OCI-LY1 (cell line): ENCODE results near the gene TCF23.

Source experiments
- EZH2 ChIP-seq: fragments of 200-600 bp; sonication (generic), shearing (Covaris generic); IDR thresholded peaks from 2 replicates; pipeline ENCODE4 v1.8.0; 2017; ENCODE audit warnings: borderline replicate concordance, mixed run types, mild to moderate bottlenecking, antibody characterized with exemption, low read length, moderate library complexity, mixed read lengths
- TF ChIP-seq, protein P1 (sequence below): fragments of 200-600 bp; sonication (generic), shearing (Covaris generic); IDR thresholded peaks from 2 replicates; pipeline ENCODE4 v1.5.1; 2017; ENCODE audit warnings: mild to moderate bottlenecking, antibody characterized with exemption, low read length, moderate library complexity, mixed read lengths

DNA sequence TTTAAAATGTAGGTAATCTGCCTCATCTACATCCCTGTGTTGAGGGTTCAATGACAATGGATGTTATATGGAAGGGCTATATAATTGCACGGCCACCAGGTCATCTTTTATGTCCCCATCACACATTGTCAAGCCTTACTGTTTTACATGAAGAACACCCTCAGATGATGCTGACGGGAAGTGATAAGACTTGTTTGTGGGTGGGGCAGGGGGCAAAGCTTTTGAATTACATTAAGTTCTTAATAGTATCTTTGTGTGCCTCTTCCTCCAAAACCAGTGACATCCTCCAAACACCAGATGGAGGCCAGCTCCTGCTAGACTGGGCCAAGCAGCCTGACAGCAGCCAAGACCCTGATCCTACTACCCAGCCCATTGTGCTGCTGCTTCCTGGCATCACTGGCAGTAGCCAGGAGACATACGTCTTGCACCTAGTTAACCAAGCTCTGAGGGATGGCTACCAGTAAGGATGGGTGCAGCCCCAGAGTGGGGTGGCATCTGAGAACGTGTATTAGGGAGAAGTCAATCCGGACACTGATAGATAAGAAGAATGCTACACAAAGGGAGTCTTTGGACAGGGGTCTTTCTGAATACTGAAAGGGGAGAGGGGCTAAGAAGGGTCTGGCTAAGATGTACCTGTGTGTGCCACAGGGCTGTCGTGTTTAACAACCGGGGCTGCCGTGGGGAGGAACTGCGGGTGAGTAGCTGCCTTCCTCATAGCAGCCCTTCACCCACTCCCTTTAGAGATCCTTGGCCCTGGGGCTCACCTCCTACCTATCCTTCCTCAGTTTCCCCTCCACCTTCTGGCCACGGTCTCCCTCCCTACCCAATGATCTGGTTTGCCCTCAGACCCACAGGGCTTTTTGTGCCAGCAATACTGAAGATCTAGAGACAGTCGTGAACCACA is 19.9 kb upstream of the TCF23 start:
- TF ChIP-seq, protein P1, sequence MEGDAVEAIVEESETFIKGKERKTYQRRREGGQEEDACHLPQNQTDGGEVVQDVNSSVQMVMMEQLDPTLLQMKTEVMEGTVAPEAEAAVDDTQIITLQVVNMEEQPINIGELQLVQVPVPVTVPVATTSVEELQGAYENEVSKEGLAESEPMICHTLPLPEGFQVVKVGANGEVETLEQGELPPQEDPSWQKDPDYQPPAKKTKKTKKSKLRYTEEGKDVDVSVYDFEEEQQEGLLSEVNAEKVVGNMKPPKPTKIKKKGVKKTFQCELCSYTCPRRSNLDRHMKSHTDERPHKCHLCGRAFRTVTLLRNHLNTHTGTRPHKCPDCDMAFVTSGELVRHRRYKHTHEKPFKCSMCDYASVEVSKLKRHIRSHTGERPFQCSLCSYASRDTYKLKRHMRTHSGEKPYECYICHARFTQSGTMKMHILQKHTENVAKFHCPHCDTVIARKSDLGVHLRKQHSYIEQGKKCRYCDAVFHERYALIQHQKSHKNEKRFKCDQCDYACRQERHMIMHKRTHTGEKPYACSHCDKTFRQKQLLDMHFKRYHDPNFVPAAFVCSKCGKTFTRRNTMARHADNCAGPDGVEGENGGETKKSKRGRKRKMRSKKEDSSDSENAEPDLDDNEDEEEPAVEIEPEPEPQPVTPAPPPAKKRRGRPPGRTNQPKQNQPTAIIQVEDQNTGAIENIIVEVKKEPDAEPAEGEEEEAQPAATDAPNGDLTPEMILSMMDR, result no peak
- no peak for TF ChIP-seq EZH2
